ENCODE data around the gene PSME2. TPM values are rescaled to one million over a fixed set of nuclear protein-coding genes. Genes with fewer than 3 reads are reported as not detected.

The PSME2 gene
- total and polyA plus RNA-seq, 10 of the 15 experiments (the other 5 are each of a cell fraction or from before 2014, with no cell fraction given) = 510 to 3,542 (median 913) TPM

GRCh38 chr14:24195186-24196070 is 49.0 kb upstream of the PSME2 start, which contains the start of gene TM9SF1 (continued):
- peak; percentile 86 for TF ChIP-seq E4F1 (IDR thresholded peaks at IDR 0.05; ENCODE audit: borderline replicate concordance, partially characterized antibody)
- peak; percentile 85; the same call in 1 of the 2 replicates for TF ChIP-seq ZBTB33 (IDR thresholded peaks at IDR 0.05)
- no peak for TF ChIP-seq HDGF (IDR thresholded peaks at IDR 0.05)
- no peak for TF ChIP-seq ZNF622 (IDR thresholded peaks at IDR 0.05)
- peak; percentile 95 for TF ChIP-seq POLR2A (IDR thresholded peaks at IDR 0.05; ENCODE audit: low read depth, low read length)
- TF ChIP-seq SREBF2 (IDR thresholded peaks at IDR 0.05; ENCODE audit: low read length) = no peak
- TF ChIP-seq STAT1 (conservative IDR thresholded peaks at IDR 0.05) = peak; percentile 92; the same call in 1 of the 2 replicates
- TF ChIP-seq EED (IDR thresholded peaks at IDR 0.05; ENCODE audit: low read depth) = no peak
- TF ChIP-seq SIX5 (IDR thresholded peaks at IDR 0.05; ENCODE audit: low read depth, low read length, severe bottlenecking) = peak; percentile 70
- no peak for TF ChIP-seq SUZ12 (IDR thresholded peaks at IDR 0.05; ENCODE audit: unreplicated experiment)
- TF ChIP-seq ZNF687 (IDR thresholded peaks at IDR 0.05) = peak; percentile 35; the same call in 1 of the 2 replicates
- TF ChIP-seq NFYB (IDR thresholded peaks at IDR 0.05; ENCODE audit: insufficient read depth, low read depth, low read length) = no peak
- TF ChIP-seq POLR2AphosphoS2 (IDR thresholded peaks at IDR 0.05; ENCODE audit: low read depth, low read length) = peak; percentile 47; the same call in 1 of the 2 replicates
- TF ChIP-seq FOS (IDR thresholded peaks at IDR 0.05; ENCODE audit: borderline replicate concordance, extremely low read depth, insufficient read length) = no peak
- peak; percentile 73; the same call in 1 of the 2 replicates for TF ChIP-seq ZNF592 (IDR thresholded peaks at IDR 0.05)
- no peak for TF ChIP-seq NFIC (IDR thresholded peaks at IDR 0.05; ENCODE audit: low read depth, low read length)
- TF ChIP-seq YY1 (IDR thresholded peaks at IDR 0.05; ENCODE audit: low read depth, low read length) = peak; percentile 74
